ENCODE results near the gene ZNF431. TPM values are rescaled to one million over a fixed set of nuclear protein-coding genes. Genes with fewer than 3 reads are reported as not detected.
"Not testable (repeated sequence)": the region's sequence is repeated elsewhere in the genome, so short reads cannot be mapped to it uniquely, and the experiment has no call there.

ZNF431 gene
- total RNA-seq, 1 experiment from 2014 or later: 2.3 TPM

DNA sequence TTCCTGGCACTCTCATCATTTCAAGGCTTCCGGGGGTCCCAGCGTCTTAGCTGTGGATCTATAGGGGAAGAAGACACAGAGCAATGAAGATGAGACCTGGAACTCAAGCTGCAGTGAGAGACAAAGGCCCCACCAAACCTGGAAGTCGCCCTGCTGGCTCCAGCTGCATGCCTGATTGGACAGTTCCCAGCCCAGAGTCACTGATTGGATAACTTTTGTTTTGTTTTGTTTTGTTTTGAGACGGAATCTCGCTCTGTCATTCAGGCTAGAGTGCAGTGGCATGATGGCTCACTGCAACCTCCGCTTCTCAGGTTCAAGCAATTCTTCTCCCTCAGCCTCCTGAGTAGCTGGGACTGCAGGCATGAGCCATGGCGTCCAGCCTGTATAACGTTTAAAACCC, 6.4 kb upstream of the ZNF431 start:
- peak; percentile 1 for DNase-seq (ENCODE audit: low read depth, low spot score)
- in situ Hi-C loops (cut with HindIII; ENCODE audit: low pct_unique_long_range_greater_than_20kb, low sequenced_read_pairs): no loop called here

DNA sequence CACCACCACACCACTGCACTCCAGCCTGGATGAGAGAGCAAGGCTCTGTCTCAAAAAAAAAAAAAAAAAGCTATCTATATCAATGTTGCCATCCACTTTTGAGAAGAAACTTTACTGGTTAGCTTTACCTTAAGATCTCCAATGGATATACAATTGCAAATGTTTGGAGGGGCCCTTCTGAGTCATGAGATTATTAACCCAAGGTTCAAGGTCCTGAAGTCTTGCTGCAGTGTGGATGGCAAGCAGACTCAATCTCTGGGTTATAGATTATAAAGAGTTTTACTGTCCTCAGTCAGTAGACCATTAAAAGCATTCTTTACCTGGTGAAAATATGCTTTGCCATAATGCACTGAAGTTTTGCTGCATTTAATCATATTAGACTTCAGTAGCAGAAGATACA, 3.7 kb upstream of the ZNF431 start:
- no peak for DNase-seq (ENCODE audit: low read depth, low spot score)
- in situ Hi-C loops (cut with HindIII; ENCODE audit: low pct_unique_long_range_greater_than_20kb, low sequenced_read_pairs): no loop called here

DNA sequence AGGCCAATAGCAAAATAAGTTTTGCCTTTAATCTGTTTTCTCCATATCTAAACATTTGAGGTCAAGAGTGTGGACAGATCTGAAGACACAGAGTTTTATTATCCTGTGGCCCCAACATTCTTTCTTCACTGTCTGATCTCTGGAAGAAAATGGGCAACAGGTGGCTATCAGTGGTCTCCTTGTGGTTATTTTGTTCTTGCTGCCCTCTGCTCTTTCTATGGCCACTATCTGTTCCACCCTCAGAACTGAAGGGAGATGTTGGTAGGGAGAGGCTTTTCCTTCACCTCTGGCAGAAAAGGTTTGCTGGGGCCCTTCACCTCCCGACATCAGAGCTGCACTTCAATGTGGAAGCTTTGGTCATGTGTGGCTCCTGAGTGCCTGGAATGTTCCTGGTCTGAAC, 834 bp upstream of the ZNF431 start:
- in situ Hi-C loops (cut with HindIII; ENCODE audit: low pct_unique_long_range_greater_than_20kb, low sequenced_read_pairs); DNase-seq (ENCODE audit: low read depth, low spot score): not testable (repeated sequence)

DNA sequence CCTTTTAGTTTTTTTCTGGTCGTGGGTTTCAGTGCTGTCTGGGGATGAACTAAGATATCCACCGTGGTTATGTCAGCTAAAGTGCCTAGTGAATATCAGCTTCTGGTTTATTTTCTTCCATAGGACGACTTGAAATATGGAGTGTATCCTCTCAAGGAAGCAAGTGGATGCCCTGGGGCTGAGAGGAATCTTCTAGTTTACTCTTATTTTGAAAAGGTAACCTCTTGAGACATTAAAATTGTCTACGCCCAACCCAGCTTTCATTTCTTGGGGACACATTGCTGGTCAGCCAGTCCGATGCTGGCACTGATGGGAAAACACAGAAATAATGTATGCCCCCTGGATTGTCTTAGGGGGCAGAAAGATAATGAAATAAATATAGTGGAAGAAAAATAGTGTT, 1.6 kb downstream of the ZNF431 start:
- no peak for DNase-seq (ENCODE audit: low read depth, low spot score)
- in situ Hi-C loops (cut with HindIII; ENCODE audit: low pct_unique_long_range_greater_than_20kb, low sequenced_read_pairs): no loop called here

DNA sequence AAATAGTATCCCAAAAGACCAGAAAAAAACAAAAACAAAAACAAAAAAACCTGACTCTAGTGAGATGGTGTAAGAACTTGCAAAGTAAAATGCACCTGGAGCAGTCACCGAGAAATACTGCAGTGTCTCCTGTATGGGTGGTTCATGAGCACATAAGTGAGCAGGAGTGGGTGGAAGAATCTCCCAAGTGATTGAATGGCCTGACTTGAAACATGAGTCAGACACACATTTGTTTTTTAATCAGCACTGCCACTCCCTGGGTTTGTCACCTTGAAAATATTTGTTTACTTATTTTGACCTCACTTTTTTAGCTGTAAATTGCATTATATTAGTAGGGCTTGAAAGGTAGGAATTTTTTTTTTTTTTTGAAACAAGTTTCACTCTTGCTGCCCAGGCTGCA, 2.0 kb downstream of the ZNF431 start:
- in situ Hi-C loops (cut with HindIII; ENCODE audit: low pct_unique_long_range_greater_than_20kb, low sequenced_read_pairs): no loop called here
- DNase-seq (ENCODE audit: low read depth, low spot score): no peak

DNA sequence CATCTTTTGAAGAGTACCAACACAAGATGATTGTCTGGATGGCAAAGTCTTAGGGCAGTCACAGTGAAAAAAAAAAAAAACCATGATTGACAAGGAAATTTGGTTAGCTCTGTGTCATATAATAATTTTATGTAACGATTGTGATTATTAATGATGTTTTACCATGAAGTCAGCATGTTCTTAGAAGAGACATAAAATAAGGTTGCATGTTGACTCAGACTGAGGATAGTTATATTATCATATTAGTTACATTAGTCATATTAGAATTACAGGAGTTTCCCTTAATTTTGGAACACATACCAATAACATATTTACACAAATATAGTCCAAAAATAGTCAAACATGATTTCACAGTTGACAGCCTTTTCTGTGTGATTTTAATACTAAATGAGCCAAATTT, 5.7 kb downstream of the ZNF431 start:
- no peak for DNase-seq (ENCODE audit: low read depth, low spot score)
- in situ Hi-C loops (cut with HindIII; ENCODE audit: low pct_unique_long_range_greater_than_20kb, low sequenced_read_pairs): no loop called here

DNA sequence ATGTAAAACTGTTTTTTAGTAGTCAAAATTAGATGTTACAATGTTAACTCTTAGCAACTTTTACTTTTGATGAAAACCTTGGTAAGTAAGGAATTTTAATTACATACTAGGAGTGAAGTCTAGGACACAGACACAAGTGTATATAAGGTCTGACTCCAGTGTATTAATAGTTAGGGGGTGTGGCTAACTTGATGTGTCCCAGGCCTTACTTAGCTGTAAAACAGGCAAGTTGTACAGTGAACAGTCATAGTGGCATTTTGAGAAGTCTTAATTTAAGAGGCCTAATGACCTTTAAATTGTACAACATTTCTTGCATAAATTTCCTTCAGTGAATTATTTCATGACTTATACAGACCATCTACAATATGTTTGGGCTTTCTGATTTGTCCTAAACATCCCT, 6.8 kb downstream of the ZNF431 start:
- in situ Hi-C loops (cut with HindIII; ENCODE audit: low pct_unique_long_range_greater_than_20kb, low sequenced_read_pairs): no loop called here
- DNase-seq (ENCODE audit: low read depth, low spot score): no peak

DNA sequence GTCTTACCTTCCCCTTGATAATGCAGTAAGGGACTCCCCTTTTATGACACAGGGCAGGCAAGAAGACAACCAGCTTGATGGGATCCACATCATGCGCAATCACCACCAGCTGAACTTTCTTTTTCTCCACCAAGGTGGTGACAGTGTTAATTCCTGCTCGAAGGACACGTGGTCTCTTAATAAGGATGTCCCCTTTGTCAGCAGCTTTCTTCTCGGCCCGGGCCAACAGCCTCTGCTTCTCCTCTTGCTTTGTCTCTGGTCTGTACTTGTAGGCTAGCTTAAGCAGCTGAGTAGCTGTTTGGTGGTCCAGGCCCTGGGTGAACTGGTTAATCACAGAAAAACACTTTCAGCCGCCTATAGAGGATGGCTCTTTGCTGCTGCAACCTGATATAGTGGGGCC, 8.0 kb downstream of the ZNF431 start:
- DNase-seq (ENCODE audit: low read depth, low spot score): no peak
- in situ Hi-C loops (cut with HindIII; ENCODE audit: low pct_unique_long_range_greater_than_20kb, low sequenced_read_pairs): no loop called here

DNA sequence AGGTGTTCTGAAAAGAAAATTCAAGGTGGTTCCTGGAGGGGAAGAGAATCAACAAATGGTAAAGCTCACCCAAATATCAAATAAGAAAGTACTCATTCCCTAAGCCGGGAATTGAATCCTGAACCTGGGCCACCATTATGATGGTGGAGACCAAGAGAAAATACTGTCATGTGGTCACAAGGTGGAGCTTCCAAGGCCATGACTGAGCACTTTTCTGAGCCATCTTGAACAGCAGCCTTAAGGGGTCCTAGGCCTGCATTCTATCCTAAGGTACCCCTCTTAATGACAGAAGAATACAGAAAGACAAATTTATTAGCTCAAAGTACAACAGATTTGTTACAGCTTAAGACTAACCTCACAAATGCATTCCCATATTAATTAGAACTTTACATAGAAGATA, 9.6 kb downstream of the ZNF431 start:
- in situ Hi-C loops (cut with HindIII; ENCODE audit: low pct_unique_long_range_greater_than_20kb, low sequenced_read_pairs): no loop called here

DNA sequence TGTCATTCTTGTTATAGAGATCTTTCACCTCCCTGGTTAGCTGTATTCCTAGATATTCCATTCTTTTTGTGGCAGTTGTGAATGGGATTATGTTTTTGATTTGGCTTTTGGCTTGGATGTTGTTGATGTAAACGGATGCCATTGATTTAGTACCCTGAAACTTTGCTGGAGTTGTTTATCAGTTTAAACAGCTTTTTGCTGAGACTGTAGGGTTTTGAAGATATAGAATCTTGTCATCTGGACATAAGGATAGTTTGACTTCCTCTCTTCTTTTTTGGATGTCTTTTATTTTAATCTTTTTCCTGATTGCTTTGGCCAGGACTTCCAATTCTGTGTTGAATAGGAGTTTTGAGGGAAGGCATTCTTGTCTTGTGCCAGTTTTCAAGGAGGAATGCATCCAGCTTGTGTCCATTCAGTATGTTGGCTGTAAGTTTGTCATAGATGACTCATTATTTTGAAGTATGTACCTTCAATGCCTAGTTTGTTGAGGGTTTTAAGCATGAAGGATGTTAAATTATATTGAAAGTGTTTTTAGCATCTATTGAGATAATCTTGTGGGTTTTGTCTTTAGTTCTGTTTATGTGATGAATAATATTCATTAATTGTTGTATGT, 16.8 kb downstream of the ZNF431 start:
- no peak for DNase-seq (ENCODE audit: low read depth, low spot score)
- in situ Hi-C loops (cut with HindIII; ENCODE audit: low pct_unique_long_range_greater_than_20kb, low sequenced_read_pairs): no loop called here

More for the DNA sequence above, 9.6 kb downstream of the ZNF431 start:
- DNase-seq (ENCODE audit: low read depth, low spot score): no peak

DNA sequence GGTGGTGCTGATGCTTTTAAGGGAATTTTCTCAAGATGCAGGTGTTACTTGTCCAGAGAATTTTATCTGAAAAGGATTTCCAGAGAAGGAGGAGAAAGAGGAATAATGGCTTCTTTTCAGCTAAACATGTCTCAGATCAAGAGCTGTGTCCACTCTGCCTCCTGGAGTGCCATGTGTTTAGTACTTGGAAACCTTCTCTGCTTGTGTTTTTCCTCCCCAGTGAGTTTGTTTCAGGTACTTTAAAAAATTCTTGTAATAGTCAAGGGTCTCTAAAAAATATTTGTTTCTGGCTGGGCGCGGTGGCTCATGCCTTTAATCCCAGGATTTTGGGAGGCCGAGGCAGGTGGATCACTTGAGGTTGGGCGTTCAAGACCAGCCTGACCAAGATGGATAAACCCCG, 22.7 kb downstream of the ZNF431 start:
- no peak for DNase-seq (ENCODE audit: low read depth, low spot score)
- in situ Hi-C loops (cut with HindIII; ENCODE audit: low pct_unique_long_range_greater_than_20kb, low sequenced_read_pairs): no loop called here

DNA sequence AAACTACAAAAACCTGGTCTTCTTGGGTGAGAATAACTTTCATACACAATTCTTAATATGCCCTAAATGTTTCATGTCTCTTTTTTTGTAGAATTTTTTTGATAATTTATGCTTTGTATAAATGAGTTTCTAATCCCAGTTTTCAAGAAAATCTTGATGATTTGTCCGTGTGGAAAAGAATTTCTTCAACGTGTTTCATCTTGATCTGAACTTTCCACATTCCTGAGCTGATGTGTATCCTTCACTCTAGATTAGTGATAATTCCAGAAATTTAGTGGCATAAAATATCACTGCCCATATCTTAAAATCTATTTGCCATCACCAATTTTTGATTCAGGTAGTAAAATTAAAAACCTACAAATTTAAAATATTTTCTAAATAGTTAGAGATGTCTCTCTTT, 24.6 kb downstream of the ZNF431 start:
- no peak for DNase-seq (ENCODE audit: low read depth, low spot score)
- in situ Hi-C loops (cut with HindIII; ENCODE audit: low pct_unique_long_range_greater_than_20kb, low sequenced_read_pairs): no loop called here

DNA sequence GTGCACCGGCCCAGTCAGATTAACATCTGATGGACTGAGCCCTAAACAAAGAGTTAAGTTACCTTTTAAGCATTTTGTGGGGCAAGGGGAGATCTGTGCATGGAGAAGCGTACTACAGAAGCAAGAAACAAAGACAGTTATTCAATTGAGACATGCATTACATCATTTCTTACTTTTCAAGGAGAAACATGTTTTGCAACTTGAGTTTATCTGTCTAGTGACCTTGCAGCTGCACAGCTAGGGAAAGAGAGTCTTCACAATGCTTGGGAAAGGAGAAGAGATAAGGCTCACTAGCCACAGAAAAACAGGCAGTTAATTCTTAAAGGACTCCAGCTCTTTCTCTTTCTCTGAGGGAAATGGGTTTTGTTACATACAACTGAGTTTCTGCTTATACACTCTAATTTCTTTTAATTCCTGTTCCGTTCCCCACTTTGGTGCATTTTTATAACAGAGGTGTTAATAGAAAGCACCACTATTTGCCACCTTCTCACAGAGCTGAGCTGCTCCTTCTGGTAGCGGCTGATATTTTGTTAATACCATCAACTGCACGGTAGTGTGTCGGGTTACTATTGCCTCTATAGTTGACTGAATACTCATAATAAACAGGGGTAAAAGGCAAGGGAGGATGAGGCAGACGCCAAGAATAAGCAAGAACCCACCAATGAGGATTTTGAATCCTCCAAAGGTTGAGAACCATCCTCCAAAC, 55.9 kb downstream of the ZNF431 start:
- no peak for DNase-seq (ENCODE audit: low read depth, low spot score)
- in situ Hi-C loops (cut with HindIII; ENCODE audit: low pct_unique_long_range_greater_than_20kb, low sequenced_read_pairs): no loop called here

DNA sequence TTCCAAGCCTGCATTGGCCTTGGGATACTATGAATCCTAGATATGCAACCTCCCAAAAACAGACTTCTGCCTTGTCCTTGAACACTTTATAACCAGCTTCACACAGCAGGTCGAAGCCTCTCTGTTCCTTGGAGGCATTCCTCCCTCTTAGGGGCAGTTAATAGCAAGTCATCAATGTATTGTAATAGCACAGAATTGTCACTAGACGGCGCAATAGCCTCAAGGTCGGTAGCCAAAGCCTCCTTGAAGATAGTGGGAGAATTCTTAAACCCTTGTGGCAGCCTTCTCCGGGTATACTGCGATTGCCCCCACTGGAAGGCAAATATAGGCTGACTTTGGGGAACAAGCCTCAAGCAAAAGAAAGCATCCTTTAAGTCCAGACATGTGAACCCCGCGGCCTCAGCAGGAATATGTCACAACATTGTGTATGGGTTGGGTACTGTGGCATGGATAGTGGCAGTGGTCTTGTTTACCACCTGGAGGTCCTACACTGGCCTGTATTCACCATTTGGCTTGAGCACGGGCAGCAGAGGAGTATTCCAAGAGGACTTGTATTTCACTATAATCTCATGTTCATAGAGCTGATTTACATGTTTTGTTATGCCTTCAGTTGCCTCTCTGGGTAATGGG, 61.1 kb downstream of the ZNF431 start:
- peak; percentile 51 for DNase-seq (ENCODE audit: low read depth, low spot score)
- in situ Hi-C loops (cut with HindIII; ENCODE audit: low pct_unique_long_range_greater_than_20kb, low sequenced_read_pairs): no loop called here

DNA sequence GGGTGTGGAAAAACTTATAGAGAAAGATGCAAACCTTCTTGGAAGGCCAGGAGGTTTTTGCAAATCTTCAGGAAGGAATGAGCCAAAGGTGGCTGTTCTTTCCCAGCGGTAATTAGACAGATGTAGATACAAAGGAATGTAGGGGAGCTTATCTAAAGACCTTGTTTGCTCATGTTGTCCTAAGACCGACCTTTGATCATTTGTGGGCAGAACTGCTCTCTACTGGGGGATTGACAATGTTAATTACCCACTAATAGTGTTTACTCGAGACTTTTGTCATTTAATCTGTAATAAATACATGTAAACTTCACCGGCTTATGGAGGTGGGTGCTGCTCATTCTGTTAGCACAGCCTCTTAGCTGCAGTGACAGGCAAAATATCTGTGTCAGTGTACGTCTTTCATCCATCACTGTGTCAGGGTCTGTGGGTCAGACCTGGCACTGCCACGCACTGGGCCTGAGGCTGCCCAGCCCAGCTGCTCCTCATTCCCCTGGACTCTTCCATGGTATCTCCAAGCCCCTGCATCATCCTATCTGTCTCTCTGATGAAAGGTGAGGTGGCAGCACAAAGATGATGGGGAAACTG, 68.3 kb downstream of the ZNF431 start:
- DNase-seq (ENCODE audit: low read depth, low spot score): no peak
- in situ Hi-C loops (cut with HindIII; ENCODE audit: low pct_unique_long_range_greater_than_20kb, low sequenced_read_pairs): no loop called here

DNA sequence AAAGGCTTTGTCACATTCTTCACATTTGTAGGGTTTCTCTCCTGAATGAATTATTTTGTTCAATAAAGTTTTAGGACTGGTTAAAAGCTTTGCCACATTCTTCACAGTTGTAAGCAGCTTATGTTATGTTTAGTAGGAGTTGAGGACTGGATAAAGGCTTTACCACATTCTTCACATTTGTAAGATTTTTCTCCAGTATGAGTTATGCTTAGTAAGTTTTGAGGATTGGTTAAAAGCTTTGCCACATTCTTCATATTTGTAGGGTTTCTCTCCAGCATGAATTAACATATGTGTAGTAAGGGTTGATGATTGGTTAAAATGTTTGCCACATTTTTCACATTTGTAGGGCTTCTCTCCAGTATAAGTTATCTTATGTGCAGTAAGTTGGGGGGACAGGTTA, 79.9 kb downstream of the ZNF431 start:
- in situ Hi-C loops (cut with HindIII; ENCODE audit: low pct_unique_long_range_greater_than_20kb, low sequenced_read_pairs): no loop called here
- no peak for DNase-seq (ENCODE audit: low read depth, low spot score)

DNA sequence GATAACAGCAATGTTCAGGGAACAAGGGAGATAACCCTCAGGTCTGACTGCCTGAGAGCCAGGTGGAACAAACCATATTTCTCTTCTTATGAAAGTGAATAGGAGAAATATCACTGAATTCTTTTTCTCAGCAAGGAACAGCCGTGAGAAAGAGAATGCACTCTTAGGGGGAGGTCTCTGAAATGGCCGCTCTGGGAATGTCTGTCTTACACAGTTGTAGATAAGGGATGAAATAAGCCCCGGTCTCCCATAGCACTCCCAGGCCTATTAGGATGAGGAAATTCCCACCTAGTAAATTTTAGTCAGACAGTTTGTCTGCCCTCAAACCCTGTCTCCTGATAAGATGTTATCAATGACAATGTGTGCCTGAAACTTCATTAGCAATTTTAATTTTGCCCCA, 88.1 kb downstream of the ZNF431 start:
- in situ Hi-C loops (cut with HindIII; ENCODE audit: low pct_unique_long_range_greater_than_20kb, low sequenced_read_pairs); DNase-seq (ENCODE audit: low read depth, low spot score): not testable (repeated sequence)

DNA sequence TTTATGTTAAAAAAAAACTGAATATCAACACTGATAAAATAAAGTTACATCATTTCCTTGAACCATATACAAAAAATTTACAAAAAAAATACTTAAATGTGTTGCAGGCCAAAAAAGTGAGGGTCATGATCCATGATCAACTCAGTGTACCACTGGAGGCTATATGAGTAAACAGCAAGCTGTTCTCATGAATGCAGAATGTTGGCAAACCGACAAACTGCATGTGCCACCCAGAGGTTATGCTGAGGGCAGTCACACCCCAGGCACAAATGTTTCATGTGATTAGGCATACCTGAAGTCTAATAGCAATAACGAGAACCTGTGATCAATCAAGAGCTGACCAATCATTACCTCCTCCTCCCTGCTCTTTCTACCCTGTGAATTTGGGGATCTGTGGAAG, 91.9 kb downstream of the ZNF431 start:
- in situ Hi-C loops (cut with HindIII; ENCODE audit: low pct_unique_long_range_greater_than_20kb, low sequenced_read_pairs): no loop called here
- DNase-seq (ENCODE audit: low read depth, low spot score): no peak

DNA sequence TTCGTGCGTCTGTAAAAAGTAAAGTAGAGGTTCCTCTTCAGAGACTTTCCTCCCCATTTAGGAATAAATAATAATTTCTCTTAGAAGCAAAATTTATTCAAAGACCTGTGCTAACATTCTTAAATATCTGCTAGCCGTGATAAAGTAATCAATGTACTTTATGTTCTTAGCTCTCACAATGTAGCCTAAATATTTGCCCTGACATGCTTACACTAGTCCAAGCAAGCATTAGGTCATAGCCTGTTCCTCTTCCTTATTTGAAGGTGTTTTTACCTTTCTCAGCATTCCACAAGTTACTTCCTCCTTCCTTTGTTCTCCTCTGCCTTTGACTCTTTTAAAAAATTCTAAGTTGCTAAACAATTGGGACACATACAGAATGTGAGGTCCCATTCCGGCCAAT, 94.9 kb downstream of the ZNF431 start:
- DNase-seq (ENCODE audit: low read depth, low spot score); in situ Hi-C loops (cut with HindIII; ENCODE audit: low pct_unique_long_range_greater_than_20kb, low sequenced_read_pairs): not testable (repeated sequence)

Data from SK-MEL-5 (cell line).